AG09319 (cell line): ENCODE results near the gene UBXN4.
"Not testable (repeated sequence)": the region's sequence is repeated elsewhere in the genome, so short reads cannot be mapped to it uniquely, and the experiment has no call there.

Experiments
- DNase-seq: peaks from one replicate; pipeline ENCODE4 v3.0.0-alpha.2; 2010; ENCODE audit warnings: low read depth; ENCODE audit errors: extremely low read depth
- TF ChIP-seq, protein P1 (sequence below): IDR thresholded peaks from 2 replicates; pipeline ENCODE4 v1.5.1; 2011; ENCODE audit warnings: low read depth, mild to moderate bottlenecking, inconsistent platforms, low read length, moderate library complexity

The UBXN4 gene, protein sequence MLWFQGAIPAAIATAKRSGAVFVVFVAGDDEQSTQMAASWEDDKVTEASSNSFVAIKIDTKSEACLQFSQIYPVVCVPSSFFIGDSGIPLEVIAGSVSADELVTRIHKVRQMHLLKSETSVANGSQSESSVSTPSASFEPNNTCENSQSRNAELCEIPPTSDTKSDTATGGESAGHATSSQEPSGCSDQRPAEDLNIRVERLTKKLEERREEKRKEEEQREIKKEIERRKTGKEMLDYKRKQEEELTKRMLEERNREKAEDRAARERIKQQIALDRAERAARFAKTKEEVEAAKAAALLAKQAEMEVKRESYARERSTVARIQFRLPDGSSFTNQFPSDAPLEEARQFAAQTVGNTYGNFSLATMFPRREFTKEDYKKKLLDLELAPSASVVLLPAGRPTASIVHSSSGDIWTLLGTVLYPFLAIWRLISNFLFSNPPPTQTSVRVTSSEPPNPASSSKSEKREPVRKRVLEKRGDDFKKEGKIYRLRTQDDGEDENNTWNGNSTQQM

DNA sequence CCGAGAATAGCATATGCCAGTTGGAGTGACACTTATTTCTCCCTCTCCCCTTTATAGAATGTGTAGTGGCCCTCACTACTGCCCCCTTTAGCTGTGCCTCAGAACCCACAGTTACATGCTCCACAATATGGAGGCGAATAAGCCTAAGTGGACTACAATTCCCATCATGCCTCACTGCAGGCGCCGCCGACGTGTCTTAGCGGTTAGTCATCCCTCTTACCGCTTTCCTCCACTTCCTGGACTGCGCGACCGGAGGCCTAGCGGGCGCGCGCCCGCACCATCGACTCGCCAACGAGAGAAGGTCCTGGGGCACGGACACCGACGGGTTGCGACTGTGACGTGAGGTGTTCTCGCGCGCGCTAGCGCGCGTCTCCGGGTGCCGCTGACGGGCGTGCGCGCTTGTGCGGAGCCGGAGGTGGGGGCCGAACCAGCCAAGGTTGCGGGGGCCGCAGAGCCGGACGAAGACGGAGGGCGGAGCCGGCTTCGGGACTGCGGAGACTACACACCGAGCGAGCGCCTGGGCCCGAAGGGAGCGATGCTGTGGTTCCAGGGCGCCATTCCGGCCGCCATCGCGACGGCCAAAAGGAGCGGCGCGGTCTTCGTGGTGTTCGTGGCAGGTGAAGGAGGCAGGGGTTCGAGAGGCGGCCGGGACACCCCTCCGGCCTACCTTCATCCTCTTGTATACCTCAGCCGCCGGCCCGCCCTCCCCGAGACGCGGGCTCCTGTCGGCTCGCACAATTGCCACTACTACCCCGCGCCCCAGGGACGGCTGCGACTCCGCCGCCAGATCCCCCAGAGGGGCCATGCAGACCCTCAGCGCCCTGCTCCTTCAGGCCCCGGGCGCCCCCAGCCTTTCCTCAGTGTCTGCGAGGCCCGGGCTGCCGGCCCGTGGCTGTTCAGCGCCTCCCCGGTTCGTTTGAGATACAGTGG lies at the start of gene UBXN4:
UBXN4 (plus strand) TSS at position 461 of the 930 bp plus-strand sequence; CDS start at position 536, 75 bp downstream.
- peak; percentile 97 for DNase-seq
- TF ChIP-seq, protein P1, sequence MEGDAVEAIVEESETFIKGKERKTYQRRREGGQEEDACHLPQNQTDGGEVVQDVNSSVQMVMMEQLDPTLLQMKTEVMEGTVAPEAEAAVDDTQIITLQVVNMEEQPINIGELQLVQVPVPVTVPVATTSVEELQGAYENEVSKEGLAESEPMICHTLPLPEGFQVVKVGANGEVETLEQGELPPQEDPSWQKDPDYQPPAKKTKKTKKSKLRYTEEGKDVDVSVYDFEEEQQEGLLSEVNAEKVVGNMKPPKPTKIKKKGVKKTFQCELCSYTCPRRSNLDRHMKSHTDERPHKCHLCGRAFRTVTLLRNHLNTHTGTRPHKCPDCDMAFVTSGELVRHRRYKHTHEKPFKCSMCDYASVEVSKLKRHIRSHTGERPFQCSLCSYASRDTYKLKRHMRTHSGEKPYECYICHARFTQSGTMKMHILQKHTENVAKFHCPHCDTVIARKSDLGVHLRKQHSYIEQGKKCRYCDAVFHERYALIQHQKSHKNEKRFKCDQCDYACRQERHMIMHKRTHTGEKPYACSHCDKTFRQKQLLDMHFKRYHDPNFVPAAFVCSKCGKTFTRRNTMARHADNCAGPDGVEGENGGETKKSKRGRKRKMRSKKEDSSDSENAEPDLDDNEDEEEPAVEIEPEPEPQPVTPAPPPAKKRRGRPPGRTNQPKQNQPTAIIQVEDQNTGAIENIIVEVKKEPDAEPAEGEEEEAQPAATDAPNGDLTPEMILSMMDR: peak; percentile 48

DNA sequence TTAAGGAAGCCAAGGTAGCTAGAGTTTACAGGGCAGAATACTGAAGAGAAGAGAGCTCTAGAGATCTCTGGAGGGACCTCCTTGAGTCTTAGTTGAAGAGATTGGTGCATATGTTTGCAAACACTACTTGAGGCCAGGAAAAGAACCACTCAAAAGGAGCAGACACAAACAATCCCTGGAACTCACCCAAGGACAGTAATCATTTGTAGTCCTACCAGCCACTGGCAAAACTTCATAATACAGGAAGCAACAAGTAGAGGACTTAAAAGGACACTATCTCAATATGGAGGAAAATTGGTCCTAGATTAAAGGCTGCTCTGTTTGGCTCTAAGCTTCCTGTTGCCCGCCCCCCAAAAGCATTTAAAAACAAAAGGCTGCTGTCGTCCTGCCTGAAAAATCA lies 46.9 kb upstream of the UBXN4 start:
- TF ChIP-seq, protein P1: no peak
- DNase-seq: no peak

DNA sequence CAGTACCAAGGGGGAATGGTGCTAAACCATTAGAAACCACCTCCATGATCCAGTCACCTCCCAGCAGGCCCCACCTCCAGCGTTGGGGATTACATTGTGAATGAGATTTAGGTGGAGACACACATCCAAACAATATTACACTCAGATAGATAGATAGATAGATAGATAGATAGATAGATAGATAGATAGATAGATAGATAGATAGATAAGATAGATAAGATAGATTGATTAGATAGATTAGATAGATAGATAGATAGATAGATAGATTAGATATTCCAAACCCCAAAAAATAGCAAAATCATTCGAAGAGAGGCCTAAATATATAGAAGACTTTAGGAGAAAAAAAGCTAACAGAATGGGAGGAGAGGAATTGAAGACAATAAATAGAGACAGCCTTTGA lies 42.8 kb upstream of the UBXN4 start:
- DNase-seq: no peak
- TF ChIP-seq, protein P1: no peak

DNA sequence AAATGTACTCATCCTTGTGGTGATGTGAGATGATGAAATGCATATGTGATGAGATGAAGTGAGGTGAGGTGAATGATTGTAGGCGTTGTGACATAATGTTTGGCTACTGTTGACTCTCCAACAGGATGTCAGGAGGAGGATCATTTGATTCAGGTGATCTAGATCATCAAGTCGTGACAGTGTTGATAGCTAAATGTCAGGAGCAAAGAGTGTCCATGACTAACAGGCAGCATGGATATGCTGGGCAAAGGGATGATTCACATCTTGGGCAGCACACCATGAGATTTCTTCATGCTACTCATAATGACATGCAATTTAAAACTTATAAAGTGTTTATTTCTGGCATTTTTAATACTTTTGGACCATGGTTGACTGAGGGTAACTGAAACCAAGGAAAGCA lies 40.2 kb upstream of the UBXN4 start:
- TF ChIP-seq, protein P1: no peak
- DNase-seq: peak; percentile 53

DNA sequence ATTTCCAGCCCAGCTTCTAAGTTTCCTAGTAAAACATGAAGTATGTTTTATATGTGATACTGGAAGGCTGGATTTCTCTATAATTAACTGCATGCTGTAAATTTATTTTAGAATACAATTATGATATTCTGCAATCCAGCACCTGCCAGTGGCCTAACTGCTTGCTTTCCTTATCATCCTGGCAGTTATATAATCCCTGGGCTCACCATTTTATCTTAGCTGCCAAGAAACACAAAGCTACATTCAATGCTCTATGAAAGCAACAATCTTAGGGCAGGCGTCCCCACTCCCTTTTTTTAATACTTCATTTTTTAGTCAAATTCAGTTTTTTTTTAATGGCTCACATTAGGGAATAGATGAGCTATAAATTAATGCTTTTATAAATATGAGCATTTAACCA lies 38.4 kb upstream of the UBXN4 start:
- TF ChIP-seq, protein P1: no peak

DNA sequence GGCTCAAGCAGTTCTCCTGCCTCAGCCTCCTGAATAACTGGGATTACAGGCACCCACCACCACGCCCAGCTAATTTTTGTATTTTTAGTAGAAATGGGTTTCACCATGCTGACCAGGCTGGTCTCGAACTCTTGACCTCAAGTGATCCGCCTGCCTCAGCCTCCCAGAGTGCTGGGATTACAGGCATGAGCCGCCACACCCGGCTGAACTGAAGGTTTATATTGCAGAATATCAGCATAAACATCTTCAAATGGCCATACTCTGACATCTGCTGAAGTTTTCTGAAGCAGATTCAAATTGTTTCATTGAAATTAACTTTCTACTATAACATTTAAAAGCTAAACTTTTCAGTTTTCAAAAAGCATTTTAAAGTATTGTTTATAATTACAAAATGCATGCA lies 37.6 kb upstream of the UBXN4 start:
- not testable (repeated sequence) for DNase-seq

More for the DNA sequence above, 38.4 kb upstream of the UBXN4 start:
- no peak for DNase-seq

DNA sequence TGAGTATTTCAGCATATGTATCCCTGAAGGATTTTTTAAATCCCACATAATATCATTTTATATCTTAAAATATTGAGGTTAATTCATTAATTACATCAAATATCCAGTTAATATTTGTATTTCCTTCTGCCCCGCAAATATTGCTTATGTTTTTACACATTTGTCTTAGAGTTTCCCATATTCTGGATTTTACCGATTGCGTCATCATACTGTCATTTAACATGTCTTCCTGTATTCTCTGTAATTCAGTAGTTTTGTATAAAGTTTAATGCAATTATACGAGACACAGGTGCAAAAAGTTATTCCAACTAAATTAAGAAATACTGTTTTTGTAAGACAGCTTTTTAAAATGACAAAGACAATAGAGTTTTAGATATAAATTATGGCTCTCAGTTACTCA lies 33.5 kb upstream of the UBXN4 start:
- TF ChIP-seq, protein P1: no peak
- DNase-seq: no peak
